H1 (cell line): ENCODE measurements around the gene ARF6. TPM values are rescaled to one million over a fixed set of nuclear protein-coding genes. Genes with fewer than 3 reads are reported as not detected.

ENCODE experiments used
- CTCF ChIA-PET: fragments of 300-600 bp; sonication (Branson Sonifier 250); formaldehyde crosslinking; loops from one replicate; lab custom pipeline; 2021; ENCODE audit not compliant: partially characterized antibody; lab: Charles Lee
- POLR2A ChIA-PET: fragments of 300-600 bp; sonication (Branson Sonifier 250); formaldehyde crosslinking; loops from one replicate; lab custom pipeline; 2021; ENCODE audit warnings: inconsistent platforms; ENCODE audit not compliant: partially characterized antibody; lab: Charles Lee
- DNase-seq, 2 experiments: peaks; one replicate each; pipeline versions ENCODE4 v3.0.0 to v3.0.0-alpha.2; 2010 to 2022; ENCODE audit warnings: low spot score in 2 of 2, low read depth in 1 of 2, mixed read lengths in 1 of 2
- FAIRE-seq: peaks from 2 replicates; lab custom pipeline; 2011; peaks lifted over from hg19 to GRCh38; lab: Jason Lieb, UNC
- H2AFZ ChIP-seq: 2 replicates; pipeline ENCODE4 v1.8.1; 2012; ENCODE audit warnings: low read length, inconsistent platforms
- H2AK5ac ChIP-seq: 2 replicates; pipeline ENCODE4 v1.6.1; 2013; ENCODE audit warnings: low read depth, low read length
- H2BK120ac ChIP-seq: replicated peaks from 2 replicates; pipeline ENCODE3; 2013; ENCODE audit warnings: low read depth, low read length, inconsistent platforms
- H2BK12ac ChIP-seq: 2 replicates; pipeline ENCODE4 v1.6.1; 2013; ENCODE audit warnings: low read depth, low read length
- H2BK15ac ChIP-seq: 2 replicates; pipeline ENCODE4 v1.6.1; 2013; ENCODE audit warnings: low read length
- H2BK20ac ChIP-seq: 2 replicates; pipeline ENCODE4 v1.6.1; 2013; ENCODE audit warnings: low read length
- H2BK5ac ChIP-seq: 2 replicates; pipeline ENCODE4 v1.6.1; 2013; ENCODE audit warnings: low read depth, low read length
- H3K14ac ChIP-seq: 2 replicates; pipeline ENCODE4 v1.6.1; 2013; ENCODE audit warnings: inconsistent platforms; ENCODE audit not compliant: insufficient read length
- H3K18ac ChIP-seq: 2 replicates; pipeline ENCODE4 v1.6.1; 2013; ENCODE audit warnings: low read length; ENCODE audit errors: extremely low read depth
- H3K23ac ChIP-seq: 2 replicates; pipeline ENCODE4 v1.6.1; 2013; ENCODE audit warnings: inconsistent platforms; ENCODE audit not compliant: insufficient read length
- H3K23me2 ChIP-seq: 2 replicates; pipeline ENCODE4 v1.6.1; 2013; ENCODE audit warnings: low read depth, low read length
- H3K27ac ChIP-seq: 2 replicates; pipeline ENCODE4 v1.6.1; 2011; ENCODE audit warnings: low read depth, low read length, inconsistent platforms
- H3K27me3 ChIP-seq, 4 experiments: replicated peaks in 1 of 4; 1 replicate in 1 of 4; 2 replicates in 3 of 4; pipeline versions ENCODE4 v1.6.1 to v1.8.1; 2011 to 2013; ENCODE audit warnings: low read length in 3 of 4, mild to moderate bottlenecking in 3 of 4, inconsistent platforms in 2 of 4, mixed read lengths in 2 of 4, moderate library complexity in 1 of 4; ENCODE audit not compliant: control insufficient read depth in 3 of 4, insufficient read depth in 3 of 4; ENCODE audit errors: extremely low read depth in 1 of 4
- H3K36me3 ChIP-seq, 4 experiments: 2 replicates each; pipeline versions ENCODE4 v1.6.1 to v1.8.1; 2011 to 2013; ENCODE audit warnings: mild to moderate bottlenecking in 4 of 4, low read length in 3 of 4, moderate library complexity in 2 of 4, control low read depth in 1 of 4, inconsistent platforms in 1 of 4; ENCODE audit not compliant: insufficient read depth in 4 of 4, control insufficient read depth in 2 of 4
- H3K4ac ChIP-seq: replicated peaks from 2 replicates; pipeline ENCODE3; 2013; ENCODE audit warnings: low read length, low read depth, mixed read lengths, inconsistent platforms; ENCODE audit not compliant: insufficient read length
- H3K4me1 ChIP-seq, 4 experiments: replicated peaks in 1 of 4; 1 replicate in 1 of 4; 2 replicates in 3 of 4; pipeline versions ENCODE4 v1.6.1 to v1.8.1; 2011 to 2013; ENCODE audit warnings: low read length in 3 of 4, inconsistent platforms in 2 of 4, mixed read lengths in 1 of 4; ENCODE audit not compliant: insufficient read depth in 4 of 4, control insufficient read depth in 3 of 4
- H3K4me2 ChIP-seq, 2 experiments: 2 replicates each; pipeline versions ENCODE4 v1.6.1 to v1.8.1; 2011 to 2013; ENCODE audit warnings: low read depth in 2 of 2, low read length in 2 of 2, control low read depth in 1 of 2, inconsistent platforms in 1 of 2, mild to moderate bottlenecking in 1 of 2; ENCODE audit not compliant: insufficient read depth in 1 of 2
- H3K4me3 ChIP-seq, 4 experiments: fragments of 200-600, 300-600 bp in 1 of 4; sonication (generic), shearing (Covaris generic), sonication (Bioruptor Twin) in 1 of 4; 2 replicates each; pipeline versions ENCODE4 v1.5.1 to v1.8.1; 2011 to 2016; ENCODE audit warnings: low read length in 4 of 4, low read depth in 3 of 4, control low read depth in 2 of 4, inconsistent platforms in 2 of 4, mild to moderate bottlenecking in 2 of 4, mixed read lengths in 1 of 4, moderate library complexity in 1 of 4; ENCODE audit not compliant: insufficient read depth in 2 of 4; ENCODE audit errors: extremely low read depth in 1 of 4
- H3K56ac ChIP-seq: replicated peaks from 2 replicates; pipeline ENCODE3; 2013; ENCODE audit warnings: low read depth, mild to moderate bottlenecking, mixed read lengths, low read length, inconsistent platforms; ENCODE audit not compliant: insufficient read length
- H3K79me1 ChIP-seq: 2 replicates; pipeline ENCODE4 v1.6.1; 2013; ENCODE audit warnings: low read depth, low read length, control low read depth
- H3K79me2 ChIP-seq, 2 experiments: 2 replicates each; pipeline versions ENCODE4 v1.6.1 to v1.8.1; 2012 to 2013; ENCODE audit warnings: low read length in 2 of 2, mild to moderate bottlenecking in 2 of 2, inconsistent platforms in 1 of 2; ENCODE audit not compliant: insufficient read depth in 2 of 2, control insufficient read depth in 1 of 2
- H3K9ac ChIP-seq, 4 experiments: replicated peaks in 1 of 4; 1 replicate in 1 of 4; 2 replicates in 3 of 4; pipeline versions ENCODE4 v1.6.1 to v1.8.1; 2011 to 2013; ENCODE audit warnings: low read depth in 3 of 4, low read length in 3 of 4, control low read depth in 2 of 4, mild to moderate bottlenecking in 2 of 4, moderate library complexity in 2 of 4, inconsistent platforms in 1 of 4; ENCODE audit errors: extremely low read depth in 1 of 4
- H3K9me3 ChIP-seq, 2 experiments: 2 replicates each; pipeline versions ENCODE4 v1.6.1 to v1.8.1; 2012 to 2013; ENCODE audit warnings: mild to moderate bottlenecking in 2 of 2, moderate library complexity in 2 of 2, control low read depth in 1 of 2, inconsistent platforms in 1 of 2, low read depth in 1 of 2, low read length in 1 of 2, mixed read lengths in 1 of 2; ENCODE audit not compliant: insufficient read depth in 2 of 2
- H4K20me1 ChIP-seq, 2 experiments: replicated peaks in 1 of 2; 2 replicates each; pipeline versions ENCODE3 to v1.8.1; 2011 to 2013; ENCODE audit warnings: inconsistent platforms in 2 of 2, low read length in 2 of 2, mild to moderate bottlenecking in 1 of 2; ENCODE audit not compliant: insufficient read depth in 2 of 2, control insufficient read depth in 1 of 2
- H4K5ac ChIP-seq: 2 replicates; pipeline ENCODE4 v1.6.1; 2013; ENCODE audit warnings: low read length, low read depth, mixed read lengths, inconsistent platforms; ENCODE audit not compliant: insufficient read length
- H4K8ac ChIP-seq: 2 replicates; pipeline ENCODE4 v1.8.0; 2013; ENCODE audit warnings: mild to moderate bottlenecking, moderate library complexity, low read length, inconsistent platforms; ENCODE audit not compliant: insufficient read depth; ENCODE audit errors: extremely low read depth
- H4K91ac ChIP-seq: replicated peaks from 2 replicates; pipeline ENCODE3; 2013; ENCODE audit warnings: low read length, mixed read lengths, inconsistent platforms; ENCODE audit not compliant: insufficient read length
- CREB1 ChIP-seq: IDR thresholded peaks from 2 replicates; pipeline ENCODE4 v1.6.1; 2012; ENCODE audit warnings: inconsistent platforms
- FOSL1 ChIP-seq: IDR thresholded peaks from 2 replicates; pipeline ENCODE4 v1.6.1; 2011; ENCODE audit warnings: mild to moderate bottlenecking, low read depth, low read length, moderate library complexity; ENCODE audit not compliant: insufficient read depth
- GTF2F1 ChIP-seq: IDR thresholded peaks from 2 replicates; pipeline ENCODE4 v1.6.1; 2012; ENCODE audit warnings: low read depth, low read length, improper control_type of control experiment, borderline replicate concordance
- JUN ChIP-seq: IDR thresholded peaks from 2 replicates; pipeline ENCODE4 v1.6.1; 2011; ENCODE audit warnings: low read depth, mild to moderate bottlenecking, improper control_type of control experiment, low read length
- NRF1 ChIP-seq: IDR thresholded peaks from 2 replicates; pipeline ENCODE4 v1.6.1; 2011; ENCODE audit warnings: mild to moderate bottlenecking, low read depth, low read length, improper control_type of control experiment
- SP4 ChIP-seq: IDR thresholded peaks from 2 replicates; pipeline ENCODE4 v1.6.1; 2012; ENCODE audit warnings: low read length, inconsistent platforms
- TAF7 ChIP-seq: optimal IDR thresholded peaks from 2 replicates; pipeline ENCODE3; 2011; ENCODE audit warnings: low read depth, mild to moderate bottlenecking, inconsistent platforms, low read length, moderate library complexity, borderline replicate concordance
- WGBS, 2 experiments: shearing (Covaris generic) in 1 of 2; methylation state at CpG; one replicate each; pipeline versions ENCODE4 v1.1.6 to v1.1.7; 2013 to 2015; ENCODE audit warnings: low lambda C conversion rate in 2 of 2, mixed read lengths in 2 of 2, inconsistent platforms in 1 of 2, low coverage in 1 of 2, missing lambda C conversion rate in 1 of 2; ENCODE audit not compliant: insufficient replicate concordance in 2 of 2, insufficient coverage in 1 of 2, insufficient read length in 1 of 2; ENCODE audit errors: extremely low coverage in 1 of 2, missing lambda C conversion rate in 1 of 2; 5-methylcytosine and 5-hydroxymethylcytosine counted together
- polyA plus RNA-seq, 7 experiments: library from polyadenylated mRNA; depleted of rRNA in 3 of 7; stranded (reverse) in 5 of 7; unstranded in 2 of 7; fragments of >200 nt in 5 of 7; fragments of 200-250 nt in 2 of 7; gene quantifications; 1 replicate in 5 of 7; 2 replicates in 1 of 7; 4 replicates in 1 of 7; pipeline versions ENCODE4 v1.2.1 to v1.2.3, GENCODE V29; 2011 to 2013; ENCODE audit warnings: missing spikeins in 2 of 7, mixed read lengths in 2 of 7
- total RNA-seq: library from RNA; stranded (reverse); fragmentation: NEBNext Ultra II Directional; extraction: Animal tissue kit (Norgen Biotek cat#: 25700); gene quantifications from 2 replicates; pipeline ENCODE4 v1.2.1, GENCODE V29; 2021

Gene ARF6
- total and polyA plus RNA-seq, 2 of the 8 experiments (the other 6 are each of a cell fraction or from before 2014, with no cell fraction given), result 17.2 to 56.7 TPM

DNA sequence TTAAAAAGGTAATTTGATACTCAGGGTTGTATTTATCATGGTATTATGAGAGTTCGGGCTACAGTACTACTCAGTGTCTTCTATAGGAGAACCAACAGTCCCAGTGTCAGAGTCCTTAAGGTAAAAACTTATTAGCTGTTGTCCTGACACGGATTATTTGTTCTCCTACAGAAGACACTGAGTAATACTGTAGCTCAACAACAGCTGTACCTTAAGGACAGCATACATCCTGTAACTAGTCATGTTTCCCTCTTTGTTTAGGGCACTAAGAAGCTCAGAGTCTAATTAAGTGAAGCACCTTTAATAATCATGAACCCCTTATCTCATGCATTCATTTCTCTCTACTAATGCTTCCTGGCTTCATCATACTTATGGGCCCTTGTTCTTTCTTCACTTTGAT, 33.9 kb downstream of the ARF6 start:
- H3K79me2 ChIP-seq, result no peaks in the 10 kb centered on the region
- H4K5ac ChIP-seq, result no peak overlapping the region
- 74% methylated on average over 2 of the region's 2 CpGs; no CpG with 5 or more reads in 1 of the 2 experiments for WGBS, 2 experiments
- ChIA-PET POLR2A (interaction anchor here (0.8 kb wide), 1 partner anchor 176 kb away, joined by 3 read pairs; no protein-coding TSS in a partner anchor), CTCF (interaction anchor here (0.9 kb wide), 1 partner anchor 9 kb away, joined by 3 read pairs; no protein-coding TSS in a partner anchor)
- no peaks in the 10 kb centered on the region for H3K79me1 ChIP-seq
- no peak overlapping the region for H2AFZ ChIP-seq
- H2BK12ac ChIP-seq, result no peak overlapping the region
- no peaks in the 10 kb centered on the region for H3K36me3 ChIP-seq
- H3K14ac ChIP-seq, result no peak overlapping the region
- H3K27ac ChIP-seq, result no peak overlapping the region
- no peak overlapping the region for H4K91ac ChIP-seq
- no peak for DNase-seq
- FAIRE-seq, result no peak
- no peaks in the 10 kb centered on the region for H3K27me3 ChIP-seq
- no peak overlapping the region for H2BK15ac ChIP-seq
- no peak overlapping the region for H3K23ac ChIP-seq
- no peaks in the 10 kb centered on the region for H4K20me1 ChIP-seq
- no peak overlapping the region for H3K4me3 ChIP-seq
- TF ChIP-seq CREB1, result no peak
- no peak for TF ChIP-seq TAF7
- TF ChIP-seq JUN, result no peak
- no peak for TF ChIP-seq NRF1
- TF ChIP-seq SP4, result no peak
- TF ChIP-seq FOSL1, result no peak
- no peak for TF ChIP-seq GTF2F1
- H3K9ac ChIP-seq, result no peak overlapping the region
- no peaks in the 10 kb centered on the region for H3K4me1 ChIP-seq
- no peaks in the 10 kb centered on the region for H3K9me3 ChIP-seq
- H4K8ac ChIP-seq, result no peak overlapping the region
- H2BK20ac ChIP-seq, result no peak overlapping the region
- no peak overlapping the region for H3K18ac ChIP-seq
- no peak overlapping the region for H3K4ac ChIP-seq
- no peak overlapping the region for H2BK120ac ChIP-seq
- no peak overlapping the region for H3K4me2 ChIP-seq
- 0 out of 2 replicates have a peak, but pooled peaks cover 1% of the 10 kb centered on the region for H3K23me2 ChIP-seq
- H2BK5ac ChIP-seq, result no peak overlapping the region
- H3K56ac ChIP-seq, result no peak overlapping the region
- H2AK5ac ChIP-seq, result no peak overlapping the region
